Upper lobe of right lung (tissue), 1 donor: ENCODE data around the gene PHKA1. TPM values are rescaled to one million over a fixed set of nuclear protein-coding genes. Genes with fewer than 3 reads are reported as not detected.

Experiments
- ATAC-seq: fragments of 200-7000 bp; cut with Tn5 transposase; one replicate; pipeline ENCODE4 v1.9.1; 2020; ENCODE audit warnings: mild to moderate bottlenecking, moderate library complexity
- DNase-seq: peaks from one replicate; pipeline ENCODE4 v3.0.0-alpha.2; 2020
- H3K27ac ChIP-seq: fragments of 200-600 bp; one replicate; pipeline ENCODE4 v1.8.0; 2022
- H3K27me3 ChIP-seq: fragments of 200-600 bp; one replicate; pipeline ENCODE4 v1.8.0; 2022; ENCODE audit warnings: mild to moderate bottlenecking
- H3K36me3 ChIP-seq: fragments of 200-600 bp; one replicate; pipeline ENCODE4 v1.8.0; 2022
- H3K4me1 ChIP-seq: fragments of 200-600 bp; one replicate; pipeline ENCODE4 v1.8.0; 2022
- H3K4me3 ChIP-seq: fragments of 200-600 bp; one replicate; pipeline ENCODE4 v1.8.0; 2022; ENCODE audit warnings: mild to moderate bottlenecking
- H3K9me3 ChIP-seq: fragments of 200-600 bp; one replicate; pipeline ENCODE4 v1.8.0; 2022
- CTCF ChIP-seq: fragments of 200-600 bp; IDR thresholded peaks from one replicate; pipeline ENCODE4 v1.8.0; 2022; ENCODE audit warnings: antibody characterized with exemption
- intact Hi-C: fragments of 100-400 bp; cut with DNase I; formaldehyde crosslinking; loops from one replicate; pipeline ENCODE4 v1.11.0; 2022
- total RNA-seq: library from RNA; stranded (reverse); fragmentation: NEBNext Ultra II Directional; extraction: Animal tissue kit (Norgen Biotek cat#: 25700); gene quantifications from one replicate; pipeline ENCODE4 v1.2.1, GENCODE V29; 2021
- donor health status: DM: no; HTN: yes; CAD: no; lungs with severe emphysema.

PHKA1 gene
- total RNA-seq, 1 donor from 2014 or later = 4.2 TPM

- ATAC-seq = no peak
- no peak for DNase-seq
- TF ChIP-seq CTCF = no peak
- H3K4me3 ChIP-seq = no peak overlapping the region
- H3K36me3 ChIP-seq = no peaks in the 10 kb centered on the region
- H3K4me1 ChIP-seq = no peaks in the 10 kb centered on the region
- no peaks in the 10 kb centered on the region for H3K9me3 ChIP-seq
- H3K27me3 ChIP-seq = no peaks in the 10 kb centered on the region
- no peak overlapping the region for H3K27ac ChIP-seq
- intact Hi-C loops = no loop called here
These were observed 181.7 kb downstream of the PHKA1 start for GRCh38 chrX:72532366-72532765.

Other genes starting within 250 kb of the PHKA1 start
- gene HDAC8, start 141.5 kb downstream of the PHKA1 start, total RNA-seq = 27.0 TPM
- 0.29 TPM for gene DMRTC1B, start 62.6 kb upstream of the PHKA1 start, total RNA-seq
- not detected for gene FAM236B, start 68.4 kb upstream of the PHKA1 start, total RNA-seq
- not detected for gene FAM236D, start 93.9 kb upstream of the PHKA1 start, total RNA-seq
- gene FAM236C, start 198.3 kb upstream of the PHKA1 start, total RNA-seq = not detected
- not detected for gene FAM236A, start 223.9 kb upstream of the PHKA1 start, total RNA-seq
- gene DMRTC1, start 229.5 kb upstream of the PHKA1 start, total RNA-seq = 0.61 TPM